Retina (tissue), 1 donor: ENCODE results near the gene NRSN2.

ENCODE experiments used
- DNase-seq: peaks from one replicate; pipeline ENCODE4 v3.0.0-alpha.2; 2016

NRSN2 gene

GRCh38 chr20:346640-347316 is at the start of gene NRSN2:
NRSN2 (plus strand) TSS chr20:347111; CDS start chr20:349644, 2,533 bp downstream.
- peak; percentile 81 for DNase-seq

- DNase-seq, result peak; percentile 81
Measured at GRCh38 chr20:297925-298775, 48.8 kb upstream of the NRSN2 start.

- DNase-seq, result no peak
Measured at GRCh38 chr20:298776-299391, 48.0 kb upstream of the NRSN2 start.

GRCh38 chr20:300345-300990 is 46.4 kb upstream of the NRSN2 start:
- DNase-seq, result no peak

GRCh38 chr20:301886-302848 is 44.7 kb upstream of the NRSN2 start:
- DNase-seq, result no peak

- DNase-seq, result no peak
Measured at GRCh38 chr20:305745-306144, 41.2 kb upstream of the NRSN2 start.

- DNase-seq, result no peak
Measured at GRCh38 chr20:308427-309038, 38.4 kb upstream of the NRSN2 start.

GRCh38 chr20:309306-309840 is 37.5 kb upstream of the NRSN2 start:
- DNase-seq, result no peak

- DNase-seq, result peak; percentile 94
Measured at GRCh38 chr20:309841-310644, 36.9 kb upstream of the NRSN2 start.

- no peak for DNase-seq
Measured at GRCh38 chr20:310645-311044, 36.3 kb upstream of the NRSN2 start.

GRCh38 chr20:311609-312008 is 35.3 kb upstream of the NRSN2 start:
- no peak for DNase-seq

GRCh38 chr20:312067-312466 is 34.8 kb upstream of the NRSN2 start:
- no peak for DNase-seq

GRCh38 chr20:312866-313265 is 34.0 kb upstream of the NRSN2 start:
- DNase-seq, result no peak

- no peak for DNase-seq
Measured at GRCh38 chr20:313402-313801, 33.5 kb upstream of the NRSN2 start.

- no peak for DNase-seq
Measured at GRCh38 chr20:313948-314347, 33.0 kb upstream of the NRSN2 start.

- DNase-seq, result no peak
Measured at GRCh38 chr20:316316-317068, 30.4 kb upstream of the NRSN2 start.

- peak; percentile 98 for DNase-seq
Measured at GRCh38 chr20:324177-325044, 22.5 kb upstream of the NRSN2 start.

GRCh38 chr20:325045-325888 is 21.6 kb upstream of the NRSN2 start, which contains the start of gene SOX12:
SOX12 (plus strand) TSS chr20:325552; CDS start chr20:325925, 373 bp downstream.
- peak; percentile 97 for DNase-seq
